GM18951 (cell line): ENCODE data around the gene CMTM3.

ENCODE experiments used
- POLR2A ChIP-seq: IDR thresholded peaks from 4 replicates; pipeline ENCODE4 v1.6.1; 2011; ENCODE audit warnings: mild to moderate bottlenecking; ENCODE audit not compliant: insufficient read length, insufficient read depth; ENCODE audit errors: extremely low read depth
- in situ Hi-C: fragments of 300-500 bp; cut with MboI; formaldehyde crosslinking; loops from one replicate; pipeline ENCODE4 v1.12.0; 2022; ENCODE audit warnings: low sequenced_read_pairs, mixed read lengths, inconsistent platforms; ENCODE audit not compliant: unreplicated experiment

Gene CMTM3

DNA sequence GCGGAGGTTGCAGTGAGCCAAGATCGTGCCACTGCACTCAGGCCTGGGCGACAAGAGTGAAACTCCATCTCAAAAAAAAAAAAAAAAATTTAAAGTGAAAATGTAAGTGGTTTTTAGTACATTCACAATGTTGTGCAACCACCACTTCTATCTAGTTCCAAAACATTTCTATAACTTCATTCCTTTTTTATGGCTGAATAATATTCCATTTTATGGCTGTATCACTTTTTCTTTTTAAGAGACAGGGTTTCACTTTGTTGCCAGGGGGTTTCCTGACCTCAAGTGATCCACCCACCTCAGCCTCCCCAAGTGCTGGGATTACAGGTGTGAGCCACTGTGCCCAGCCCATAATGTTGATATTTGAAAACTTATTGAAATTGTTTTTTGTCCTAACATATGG is 11.7 kb upstream of the CMTM3 start:
- in situ Hi-C loops, result loop anchor here (10.0 kb wide), 1 partner anchor 178 kb away; no protein-coding TSS in a partner anchor
- TF ChIP-seq POLR2A, result no peak

DNA sequence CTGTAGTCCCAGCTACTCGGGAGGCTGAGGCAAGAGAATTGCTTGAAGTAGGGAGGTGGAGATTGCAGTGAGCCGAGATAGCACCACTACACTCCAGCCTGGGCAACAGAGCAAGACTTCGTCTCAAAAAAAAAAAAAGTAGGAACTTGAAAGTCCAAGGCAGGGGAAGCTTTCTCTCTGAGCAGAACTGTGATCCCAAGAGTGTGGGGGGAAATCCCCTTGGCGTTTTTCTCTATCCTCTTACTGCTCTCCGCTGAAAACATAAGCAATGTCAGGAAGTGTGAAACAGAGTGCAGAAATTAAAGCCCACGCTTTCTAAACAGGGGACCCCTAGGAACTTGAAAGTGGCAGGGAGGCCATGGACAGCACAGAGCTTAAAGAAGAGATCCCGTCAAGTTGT is 9.8 kb upstream of the CMTM3 start:
- no peak for TF ChIP-seq POLR2A
- in situ Hi-C loops, result loop anchor here (10.0 kb wide), 1 partner anchor 180 kb away; no protein-coding TSS in a partner anchor

DNA sequence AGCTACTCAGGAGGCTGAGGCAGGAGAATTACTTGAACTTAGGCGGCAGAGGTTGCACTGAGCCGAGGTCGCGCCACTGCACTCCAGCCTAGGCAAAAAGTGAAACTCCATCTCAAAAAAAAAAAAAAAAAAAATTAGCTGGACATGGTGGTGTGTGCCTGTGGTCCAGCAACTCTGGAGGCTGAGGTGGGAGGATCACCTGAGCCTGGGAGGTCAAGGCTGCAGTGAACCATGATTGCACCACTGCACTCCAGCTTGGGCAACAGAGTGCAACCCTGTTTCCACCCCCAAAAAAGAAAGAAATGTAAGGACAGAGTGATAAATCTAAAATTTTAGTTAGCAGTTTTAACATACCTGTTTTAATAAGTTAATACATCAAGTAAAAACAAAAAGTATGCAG is 7.9 kb upstream of the CMTM3 start:
- in situ Hi-C loops, result loop anchor here (10.0 kb wide), 1 partner anchor 182 kb away; no protein-coding TSS in a partner anchor

DNA sequence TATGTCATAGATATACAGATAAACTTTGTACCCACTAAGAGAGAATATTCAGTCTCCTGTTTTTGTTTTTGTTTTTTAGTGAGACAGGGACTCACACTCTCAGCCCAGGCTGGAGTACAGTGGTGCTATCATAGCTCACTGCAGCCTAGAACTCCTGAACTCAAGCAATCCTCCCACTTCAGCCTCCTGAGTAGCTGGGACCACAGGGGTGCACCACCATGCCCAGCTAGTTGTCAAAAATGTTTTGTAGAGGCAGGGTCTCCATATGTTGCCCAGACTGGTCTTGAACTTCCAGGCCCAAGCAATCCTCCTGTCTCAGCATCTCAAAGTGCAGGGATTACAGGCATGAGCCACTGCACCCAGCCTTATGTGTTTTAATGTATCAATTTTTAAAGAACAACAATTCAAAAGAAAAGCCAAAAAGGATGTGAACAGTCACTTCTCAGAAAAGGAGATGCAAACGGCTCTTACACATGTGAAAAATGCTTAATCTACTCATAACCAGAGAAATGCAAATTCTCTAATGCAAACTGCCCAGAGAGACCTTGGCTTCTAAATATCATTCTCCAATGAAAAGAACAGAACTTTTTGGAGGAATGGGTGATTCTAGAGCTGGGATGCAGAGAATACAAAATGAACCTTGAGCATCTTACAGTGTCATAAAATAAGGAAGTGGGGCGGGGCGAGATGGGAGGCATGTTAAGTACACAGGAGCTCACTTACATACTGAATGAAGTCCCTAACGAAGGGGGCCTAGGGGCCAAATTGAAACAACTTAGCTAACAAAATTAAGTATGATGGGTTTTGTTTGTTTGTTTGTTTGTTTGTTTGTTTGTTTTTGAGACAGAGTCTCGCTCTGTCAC is 7.3 kb upstream of the CMTM3 start:
- in situ Hi-C loops, result loop anchor here (10.0 kb wide), 1 partner anchor 182 kb away; no protein-coding TSS in a partner anchor
- no peak for TF ChIP-seq POLR2A

GRCh38 chr16:66598111-66598510 is 6.4 kb upstream of the CMTM3 start:
- in situ Hi-C loops, result loop anchor here (10.0 kb wide), 1 partner anchor 183 kb away; no protein-coding TSS in a partner anchor
- no peak for TF ChIP-seq POLR2A

DNA sequence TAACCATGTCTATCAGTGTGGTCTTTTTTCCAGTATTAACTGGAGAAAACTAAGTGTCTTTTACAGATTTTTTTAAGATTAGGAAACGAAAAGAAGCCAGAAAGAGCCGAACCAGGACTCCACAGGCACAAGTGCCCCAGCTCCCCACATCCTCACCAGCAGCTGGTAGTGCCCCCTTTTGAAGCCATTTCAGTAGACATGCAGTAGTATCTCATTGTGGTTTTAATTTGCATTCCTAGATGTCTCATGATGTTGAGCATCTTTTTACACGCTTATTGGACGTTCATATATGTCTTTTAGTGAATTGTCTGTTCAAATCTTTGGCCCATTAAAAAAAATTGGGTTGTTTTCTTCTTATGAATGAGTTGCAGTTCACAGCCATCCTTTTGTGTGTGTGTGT is 4.8 kb upstream of the CMTM3 start:
- in situ Hi-C loops, result loop anchor here (10.0 kb wide), 1 partner anchor 185 kb away; no protein-coding TSS in a partner anchor

GRCh38 chr16:66600477-66600876 is 4.0 kb upstream of the CMTM3 start:
- TF ChIP-seq POLR2A, result no peak
- in situ Hi-C loops, result no loop called here

More for the DNA sequence above, 4.8 kb upstream of the CMTM3 start:
- no peak for TF ChIP-seq POLR2A

DNA sequence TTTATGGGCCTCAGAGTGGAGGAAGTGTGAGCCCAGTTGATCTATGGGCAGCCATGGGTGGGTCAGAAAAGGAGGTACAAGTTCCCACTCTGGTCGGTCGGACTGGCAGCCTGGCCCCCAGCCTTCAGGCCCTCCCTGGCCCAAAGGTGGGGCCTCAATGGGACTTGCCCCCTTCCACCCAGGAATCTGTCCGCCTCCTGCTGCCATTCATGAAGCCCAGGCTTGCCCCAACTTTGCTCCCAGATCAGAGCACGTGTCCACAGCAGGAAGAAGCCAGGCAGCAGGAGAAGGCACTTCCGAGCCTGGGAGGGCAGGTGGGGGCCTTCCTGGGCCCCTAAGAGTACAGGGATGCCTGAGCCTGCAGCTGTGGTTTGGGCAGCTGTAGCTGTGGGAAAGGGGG is 3.0 kb upstream of the CMTM3 start:
- in situ Hi-C loops, result no loop called here
- TF ChIP-seq POLR2A, result no peak

GRCh38 chr16:66603537-66604375 is 748 bp upstream of the CMTM3 start:
- peak; percentile 20 for TF ChIP-seq POLR2A
- in situ Hi-C loops, result no loop called here

DNA sequence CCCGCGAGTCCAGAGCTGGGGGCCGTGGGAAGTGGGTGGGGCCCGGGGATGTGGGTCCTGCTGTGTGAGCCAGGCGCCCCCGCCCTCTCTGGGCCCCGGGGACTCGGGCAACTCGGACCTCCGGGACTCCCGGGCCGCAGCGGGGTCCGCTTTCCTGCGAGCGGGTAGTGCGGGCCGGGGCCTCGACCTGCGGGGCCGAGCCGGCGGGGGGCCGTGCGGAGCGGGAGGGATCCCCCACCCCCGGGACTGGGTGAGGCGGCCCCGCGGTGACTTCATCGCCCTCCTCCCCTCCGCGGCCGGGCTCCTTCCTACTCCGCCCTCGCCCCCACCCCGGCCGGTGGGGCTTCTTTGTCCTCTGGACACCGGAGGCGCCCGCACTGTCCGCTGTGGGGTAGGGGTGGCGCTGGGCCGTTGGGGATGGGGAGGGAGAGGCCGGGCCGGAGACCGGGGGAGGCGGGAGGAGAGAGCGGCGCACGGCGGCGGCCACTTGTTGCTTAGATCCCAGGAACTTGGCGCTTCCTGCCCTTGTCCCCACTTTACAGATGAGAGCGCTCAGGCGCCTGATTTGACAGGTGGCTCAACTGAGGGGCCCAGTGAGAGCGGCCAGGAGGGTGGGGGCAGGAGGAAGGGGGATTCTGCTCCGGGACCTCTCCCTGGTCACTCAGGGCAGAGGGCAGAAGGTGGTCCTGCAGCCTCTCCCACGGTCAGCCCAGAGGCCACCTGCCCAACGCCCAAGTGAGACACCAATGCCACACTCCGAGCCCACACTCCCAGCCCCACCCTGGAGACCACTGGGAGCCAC is 874 bp downstream of the CMTM3 start:
- in situ Hi-C loops, result no loop called here
- TF ChIP-seq POLR2A, result no peak

GRCh38 chr16:66605979-66606751 is 1.7 kb downstream of the CMTM3 start:
- in situ Hi-C loops, result no loop called here

DNA sequence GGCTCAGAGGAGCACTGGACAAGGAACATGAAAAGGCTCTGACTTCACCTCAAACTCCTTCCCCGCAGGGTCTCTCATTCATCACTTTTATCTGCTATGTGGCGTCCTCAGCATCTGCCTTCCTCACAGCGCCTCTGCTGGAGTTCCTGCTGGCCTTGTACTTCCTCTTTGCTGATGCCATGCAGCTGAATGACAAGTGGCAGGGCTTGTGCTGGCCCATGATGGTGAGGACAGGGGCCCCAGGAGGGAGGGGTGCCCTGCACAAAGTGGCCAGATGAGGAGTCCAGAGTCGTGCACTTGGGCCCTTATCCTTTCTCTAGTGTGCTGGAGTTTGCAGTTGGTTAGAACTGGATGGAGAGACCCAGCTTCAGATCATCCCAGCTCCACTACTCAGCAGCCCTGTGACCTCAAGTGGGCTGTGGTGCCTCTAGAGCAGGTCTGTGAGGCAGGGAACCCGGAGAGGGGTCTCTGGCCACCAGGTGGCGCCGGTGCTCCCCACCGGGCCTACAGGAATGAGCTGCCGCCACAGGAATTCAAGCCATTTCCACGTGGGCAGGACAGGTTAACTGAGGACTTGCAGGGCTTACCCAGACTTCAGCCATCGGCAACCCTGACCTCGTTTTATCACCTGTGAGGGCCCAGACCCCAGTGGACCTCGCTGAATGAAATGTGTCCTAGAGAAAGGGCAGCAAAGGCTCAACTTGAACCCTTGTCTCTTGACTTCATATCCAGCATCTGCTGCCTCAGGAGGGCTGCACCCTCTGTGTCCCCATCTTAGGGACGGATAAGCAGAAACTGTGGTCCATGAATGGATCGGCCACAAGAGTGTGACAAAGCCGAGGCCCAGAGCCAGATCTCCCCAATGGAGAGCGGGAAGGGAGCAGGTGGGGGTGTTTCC is 4.0 kb downstream of the CMTM3 start:
- no peak for TF ChIP-seq POLR2A
- in situ Hi-C loops, result no loop called here

More at GRCh38 chr16:66605979-66606751, 1.7 kb downstream of the CMTM3 start:
- TF ChIP-seq POLR2A, result peak; percentile 22
